Measurements from ENCODE around the gene CTDSP1.

The CTDSP1 gene

DNA sequence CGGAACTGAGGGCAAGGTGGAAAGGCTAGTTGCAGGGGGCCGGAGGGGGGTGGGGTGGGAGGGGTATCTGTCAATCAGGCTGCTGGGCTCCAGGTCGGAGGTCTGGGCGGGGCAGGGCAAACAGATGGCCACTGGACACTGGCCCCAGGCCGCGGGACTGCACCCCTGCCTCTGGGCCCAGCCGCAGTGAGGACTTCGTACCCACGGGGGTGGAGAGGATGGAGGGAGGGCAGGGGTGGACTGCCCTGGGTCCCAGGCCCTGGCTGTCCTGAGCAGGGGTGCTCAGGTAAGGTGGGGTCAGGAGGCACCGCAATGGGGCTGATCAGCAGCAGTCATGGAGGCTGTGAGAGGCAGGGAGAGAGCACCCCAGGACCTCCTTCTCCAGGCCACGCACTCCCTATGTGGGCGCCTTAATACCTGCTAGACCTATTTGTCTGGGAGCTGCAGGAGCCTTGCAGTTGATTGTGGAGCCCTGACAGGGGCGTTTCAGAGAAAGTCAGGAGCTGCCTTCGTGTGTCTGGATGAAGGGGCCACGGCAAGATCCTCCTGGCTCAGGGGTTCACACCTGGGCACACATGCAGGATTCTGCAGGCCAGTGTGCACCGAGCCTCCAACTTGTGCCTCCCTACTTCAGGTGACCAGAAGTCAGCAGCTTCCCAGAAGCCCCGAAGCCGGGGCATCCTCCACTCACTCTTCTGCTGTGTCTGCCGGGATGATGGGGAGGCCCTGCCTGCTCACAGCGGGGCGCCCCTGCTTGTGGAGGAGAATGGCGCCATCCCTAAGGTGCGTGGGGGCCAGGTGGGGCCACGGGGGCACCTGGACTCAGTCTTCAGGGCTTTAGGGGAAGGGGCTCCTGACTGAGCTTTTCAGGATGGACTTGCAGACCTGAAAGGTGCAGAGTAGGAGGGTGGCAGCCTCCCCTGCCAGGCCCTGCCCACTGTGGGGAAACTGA lies 1.5 kb downstream of the CTDSP1 start:
- no peak for DNase-seq

DNA sequence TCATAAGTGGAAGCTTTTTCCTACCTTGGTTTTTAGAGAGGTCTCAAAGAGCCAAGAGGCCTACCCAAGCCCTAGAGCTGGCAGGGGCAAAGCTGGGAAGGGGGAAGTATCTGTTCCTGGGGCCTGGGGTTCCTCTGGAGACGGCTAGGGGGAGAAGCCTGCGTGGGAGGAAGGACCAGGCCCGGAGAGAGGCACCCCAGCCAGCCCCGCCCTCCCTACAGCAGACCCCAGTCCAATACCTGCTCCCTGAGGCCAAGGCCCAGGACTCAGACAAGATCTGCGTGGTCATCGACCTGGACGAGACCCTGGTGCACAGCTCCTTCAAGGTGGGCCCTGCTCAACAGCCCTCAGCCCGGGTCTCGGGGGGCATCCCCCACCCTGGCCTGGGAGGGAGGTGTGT lies 2.2 kb downstream of the CTDSP1 start:
- DNase-seq, result no peak

DNA sequence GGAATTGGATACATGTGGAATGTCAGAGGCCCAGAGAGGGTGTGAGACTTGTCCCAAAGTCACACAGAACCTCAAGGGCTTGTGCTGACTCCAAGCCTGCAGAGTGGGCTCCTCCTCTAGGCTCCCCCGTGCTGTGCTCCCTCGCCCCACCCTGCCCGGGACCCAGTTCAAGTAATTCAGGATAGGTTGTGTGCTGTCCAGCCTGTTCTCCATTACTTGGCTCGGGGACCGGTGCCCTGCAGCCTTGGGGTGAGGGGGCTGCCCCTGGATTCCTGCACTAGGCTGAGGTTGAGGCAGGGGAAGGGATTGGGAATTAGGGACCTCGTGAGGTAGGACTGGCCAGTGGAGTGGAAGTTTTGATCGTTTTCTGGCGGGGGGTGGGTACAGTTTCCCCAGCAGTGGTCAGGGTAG lies 2.8 kb downstream of the CTDSP1 start:
- no peak for DNase-seq

DNA sequence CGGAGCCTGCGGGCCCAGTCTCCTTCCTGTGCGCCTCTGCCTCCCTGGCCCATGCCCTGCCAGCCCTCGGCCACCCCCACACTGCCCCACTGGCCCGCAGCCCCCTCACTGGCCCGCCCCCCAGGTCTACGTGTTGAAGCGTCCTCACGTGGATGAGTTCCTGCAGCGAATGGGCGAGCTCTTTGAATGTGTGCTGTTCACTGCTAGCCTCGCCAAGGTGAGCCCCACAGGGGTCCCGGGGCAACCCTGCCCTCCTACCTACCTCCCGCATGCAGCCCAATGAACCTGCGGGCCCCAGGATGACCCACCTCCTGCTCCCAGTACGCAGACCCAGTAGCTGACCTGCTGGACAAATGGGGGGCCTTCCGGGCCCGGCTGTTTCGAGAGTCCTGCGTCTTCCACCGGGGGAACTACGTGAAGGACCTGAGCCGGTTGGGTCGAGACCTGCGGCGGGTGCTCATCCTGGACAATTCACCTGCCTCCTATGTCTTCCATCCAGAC lies 3.3 kb downstream of the CTDSP1 start:
- no peak for DNase-seq

DNA sequence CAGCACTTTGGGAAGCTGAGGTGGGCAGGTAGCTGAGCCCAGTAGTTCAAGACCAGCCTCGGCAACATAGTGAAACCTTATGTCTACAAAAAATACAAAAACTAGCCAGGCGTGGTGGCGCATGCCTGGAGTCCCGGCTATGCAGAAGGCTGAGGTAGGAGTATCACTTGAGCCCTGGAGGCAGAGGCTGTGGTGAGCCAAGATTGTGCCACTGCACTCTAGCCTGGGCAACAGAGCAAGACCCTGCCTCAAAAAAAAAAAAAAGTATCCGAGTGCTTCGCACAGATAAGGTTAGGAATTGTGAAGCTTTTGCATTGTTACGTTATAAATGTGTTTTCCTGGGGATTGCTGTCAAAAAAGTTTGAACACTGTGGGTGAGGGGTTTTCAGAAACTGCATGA lies 4.1 kb downstream of the CTDSP1 start:
- no peak for DNase-seq

DNA sequence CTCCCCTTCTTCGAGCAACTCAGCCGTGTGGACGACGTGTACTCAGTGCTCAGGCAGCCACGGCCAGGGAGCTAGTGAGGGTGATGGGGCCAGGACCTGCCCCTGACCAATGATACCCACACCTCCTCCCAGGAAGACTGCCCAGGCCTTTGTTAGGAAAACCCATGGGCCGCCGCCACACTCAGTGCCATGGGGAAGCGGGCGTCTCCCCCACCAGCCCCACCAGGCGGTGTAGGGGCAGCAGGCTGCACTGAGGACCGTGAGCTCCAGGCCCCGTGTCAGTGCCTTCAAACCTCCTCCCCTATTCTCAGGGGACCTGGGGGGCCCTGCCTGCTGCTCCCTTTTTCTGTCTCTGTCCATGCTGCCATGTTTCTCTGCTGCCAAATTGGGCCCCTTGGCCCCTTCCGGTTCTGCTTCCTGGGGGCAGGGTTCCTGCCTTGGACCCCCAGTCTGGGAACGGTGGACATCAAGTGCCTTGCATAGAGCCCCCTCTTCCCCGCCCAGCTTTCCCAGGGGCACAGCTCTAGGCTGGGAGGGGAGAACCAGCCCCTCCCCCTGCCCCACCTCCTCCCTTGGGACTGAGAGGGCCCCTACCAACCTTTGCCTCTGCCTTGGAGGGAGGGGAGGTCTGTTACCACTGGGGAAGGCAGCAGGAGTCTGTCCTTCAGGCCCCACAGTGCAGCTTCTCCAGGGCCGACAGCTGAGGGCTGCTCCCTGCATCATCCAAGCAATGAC lies 4.8 kb downstream of the CTDSP1 start:
- DNase-seq, result no peak

DNA sequence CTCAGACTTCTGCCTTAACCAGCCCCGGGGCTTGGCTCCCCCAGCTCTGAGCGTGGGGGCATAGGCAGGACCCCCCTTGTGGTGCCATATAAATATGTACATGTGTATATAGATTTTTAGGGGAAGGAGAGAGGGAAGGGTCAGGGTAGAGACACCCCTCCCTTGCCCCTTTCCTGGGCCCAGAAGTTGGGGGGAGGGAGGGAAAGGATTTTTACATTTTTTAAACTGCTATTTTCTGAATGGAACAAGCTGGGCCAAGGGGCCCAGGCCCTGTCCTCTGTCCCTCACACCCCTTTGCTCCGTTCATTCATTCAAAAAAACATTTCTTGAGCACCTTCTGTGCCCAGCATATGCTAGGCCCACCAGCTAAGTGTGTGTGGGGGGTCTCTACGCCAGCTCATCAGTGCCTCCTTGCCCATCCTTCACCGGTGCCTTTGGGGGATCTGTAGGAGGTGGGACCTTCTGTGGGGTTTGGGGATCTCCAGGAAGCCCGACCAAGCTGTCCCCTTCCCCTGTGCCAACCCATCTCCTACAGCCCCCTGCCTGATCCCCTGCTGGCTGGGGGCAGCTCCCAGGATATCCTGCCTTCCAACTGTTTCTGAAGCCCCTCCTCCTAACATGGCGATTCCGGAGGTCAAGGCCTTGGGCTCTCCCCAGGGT lies 5.5 kb downstream of the CTDSP1 start:
- DNase-seq, result no peak

DNA sequence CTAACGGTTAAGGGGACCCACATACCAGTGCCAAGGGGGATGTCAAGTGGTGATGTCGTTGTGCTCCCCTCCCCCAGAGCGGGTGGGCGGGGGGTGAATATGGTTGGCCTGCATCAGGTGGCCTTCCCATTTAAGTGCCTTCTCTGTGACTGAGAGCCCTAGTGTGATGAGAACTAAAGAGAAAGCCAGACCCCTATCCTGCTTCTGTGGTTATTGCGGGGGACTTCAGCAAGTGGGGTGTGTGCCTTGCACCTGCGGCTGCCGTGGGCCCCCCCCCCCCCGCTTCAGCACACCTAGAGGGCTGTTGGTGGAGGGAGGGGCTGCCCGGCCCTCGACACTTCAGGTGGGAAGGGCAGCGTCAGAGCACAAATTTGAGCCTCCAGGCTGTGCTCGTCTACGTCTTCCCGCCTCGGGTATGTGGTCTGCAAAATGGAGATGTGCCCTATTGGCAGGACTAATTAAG lies 6.1 kb downstream of the CTDSP1 start:
- DNase-seq, result no peak

DNA sequence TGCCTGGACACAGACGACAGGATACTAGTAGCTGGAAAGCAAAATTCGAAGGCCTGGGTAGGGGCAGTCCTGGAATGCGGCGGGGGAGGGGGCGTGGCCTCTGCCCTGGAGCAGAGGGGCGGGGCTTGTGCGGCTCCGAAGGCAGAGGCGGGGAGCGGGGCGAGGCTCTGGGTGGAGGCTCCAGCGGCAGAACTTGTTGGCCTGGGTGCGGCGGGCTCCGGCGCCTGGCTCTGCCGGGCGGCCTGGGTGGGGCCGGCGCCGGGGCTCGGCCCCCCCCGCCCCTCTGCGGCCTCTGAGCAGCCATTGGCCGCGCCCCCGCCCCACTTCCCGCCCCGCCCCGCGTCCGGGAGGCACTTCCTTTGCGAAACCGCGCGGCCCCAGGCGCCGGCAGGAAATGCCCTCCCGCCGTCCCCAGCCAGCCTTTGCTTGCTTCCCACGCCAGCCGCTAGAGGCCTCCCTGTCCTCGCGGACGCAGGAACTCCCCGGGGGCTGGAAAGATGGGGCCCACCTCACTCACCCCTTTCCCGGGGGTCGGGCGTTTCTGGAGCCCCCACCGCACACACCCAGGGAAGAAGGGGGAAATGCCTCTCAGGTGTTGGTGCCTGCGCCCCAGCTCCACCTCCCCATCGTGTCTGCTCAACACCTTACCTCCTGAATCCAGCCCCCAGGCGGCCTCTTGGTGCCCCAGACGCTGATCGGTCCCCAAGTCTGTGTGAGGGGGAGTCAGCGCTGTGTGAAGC lies 6.7 kb downstream of the CTDSP1 start:
- peak; percentile 92 for DNase-seq

DNA sequence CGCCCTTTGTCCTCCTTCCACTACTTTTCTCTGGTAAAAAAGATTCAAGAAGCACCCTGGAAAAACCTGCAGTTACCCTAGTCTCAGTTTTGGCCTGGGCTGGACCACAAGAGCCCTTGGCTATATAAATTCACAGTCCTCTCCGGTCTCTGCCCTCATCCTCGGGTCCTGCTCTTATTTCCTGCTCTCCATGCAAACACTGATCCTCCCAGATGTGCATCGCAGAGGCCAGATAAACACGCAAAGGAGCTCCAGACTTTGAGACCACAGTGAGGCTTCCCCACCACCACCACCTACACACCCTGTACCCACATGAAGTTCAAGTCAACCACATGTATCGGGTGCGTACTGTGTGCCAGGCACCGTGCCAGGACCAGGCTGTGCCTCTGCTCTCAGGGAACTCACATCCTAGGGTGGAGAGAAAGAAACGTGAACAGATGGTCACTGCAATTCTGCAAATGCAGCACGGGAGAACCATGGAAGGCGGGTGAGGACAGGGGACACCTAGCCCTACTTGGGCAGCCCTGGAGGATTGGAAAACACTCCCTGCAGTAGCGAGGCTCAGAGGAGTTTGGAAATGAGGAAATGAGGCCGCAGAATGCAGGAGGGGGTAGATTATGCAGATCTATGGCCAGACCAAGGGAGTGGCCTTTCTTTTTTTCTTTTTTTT lies 7.4 kb downstream of the CTDSP1 start:
- peak; percentile 65 for DNase-seq

DNA sequence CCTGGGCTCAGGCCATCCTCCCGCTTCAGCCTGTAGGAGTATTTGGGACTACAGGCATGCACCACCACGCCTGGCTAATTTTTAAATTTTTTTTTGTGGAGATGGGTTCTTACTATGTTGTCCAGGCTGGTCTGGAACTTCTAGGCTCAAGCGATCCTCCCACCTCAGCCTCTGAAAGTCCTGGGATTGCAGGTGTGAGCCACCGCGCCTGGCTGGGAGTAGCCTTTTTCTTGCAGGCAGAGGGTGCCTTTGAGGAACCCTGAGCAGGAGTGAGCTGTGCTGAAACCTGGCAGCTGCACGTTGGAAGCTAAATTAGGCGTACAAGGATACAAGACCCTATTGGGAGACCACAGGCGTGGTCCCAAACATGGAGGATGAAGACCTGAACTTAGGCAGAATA lies 8.0 kb downstream of the CTDSP1 start:
- no peak for DNase-seq

DNA sequence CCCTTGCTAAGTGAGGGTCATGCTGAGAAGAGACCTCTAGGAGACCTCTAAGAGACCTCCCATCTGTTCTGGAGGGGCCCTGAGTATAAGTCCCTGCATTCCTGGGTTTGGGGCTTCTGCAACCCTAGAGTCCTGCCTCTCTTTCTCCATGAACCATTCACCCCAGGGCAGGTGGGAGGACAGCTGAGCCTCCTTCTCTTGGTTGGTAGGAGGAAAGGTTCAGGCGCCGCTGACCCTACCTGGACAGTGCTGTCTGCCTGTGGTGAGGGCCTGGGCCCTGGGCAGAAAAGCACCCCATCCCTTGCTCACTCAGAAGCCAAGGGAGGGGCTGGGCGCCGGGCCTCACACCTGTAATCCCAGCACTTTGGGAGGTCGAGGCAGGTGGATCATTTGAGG lies 18.7 kb downstream of the CTDSP1 start:
- no peak for DNase-seq

DNA sequence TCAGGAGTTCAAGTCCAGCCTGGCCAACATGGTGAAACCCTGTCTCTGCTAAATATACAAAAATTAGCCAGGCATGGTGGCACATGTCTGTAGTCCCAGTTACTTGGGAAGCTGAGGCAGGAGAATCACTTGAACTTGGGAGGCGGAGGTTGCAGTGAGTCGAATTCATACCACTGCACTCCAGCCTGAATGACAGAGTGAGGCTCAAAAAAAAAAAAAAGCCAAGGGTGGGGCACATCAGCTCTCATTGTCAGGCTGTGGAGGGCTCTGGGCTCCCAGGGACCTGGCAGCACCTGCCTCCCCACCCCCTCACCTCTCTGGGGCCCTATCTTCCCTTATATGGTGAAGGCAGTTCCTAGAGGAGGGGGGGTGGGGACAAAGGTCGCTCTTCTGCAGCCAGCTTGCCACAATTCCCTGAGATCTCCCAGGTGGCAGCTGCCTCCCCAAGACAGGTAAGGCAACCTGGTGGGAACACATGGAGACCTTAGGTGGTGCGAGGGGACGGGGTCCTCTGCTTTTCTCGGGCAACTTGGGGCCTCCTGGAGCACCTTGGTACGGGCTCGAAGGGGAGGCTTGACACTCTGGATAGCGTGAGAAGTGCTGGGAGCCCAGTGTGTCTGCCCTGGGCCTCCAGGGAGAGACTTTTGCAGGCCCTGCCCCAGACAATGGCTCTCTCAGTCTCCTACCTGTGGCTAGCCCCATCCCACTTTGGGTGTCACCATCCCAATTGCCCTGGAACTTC lies 19.2 kb downstream of the CTDSP1 start, which contains the start of gene VIL1:
TSS of gene VIL1 (plus strand) at position 407 of the 742 bp plus-strand sequence. CDS start 4,656 bp downstream, outside the sequence.
- no peak for DNase-seq

DNA sequence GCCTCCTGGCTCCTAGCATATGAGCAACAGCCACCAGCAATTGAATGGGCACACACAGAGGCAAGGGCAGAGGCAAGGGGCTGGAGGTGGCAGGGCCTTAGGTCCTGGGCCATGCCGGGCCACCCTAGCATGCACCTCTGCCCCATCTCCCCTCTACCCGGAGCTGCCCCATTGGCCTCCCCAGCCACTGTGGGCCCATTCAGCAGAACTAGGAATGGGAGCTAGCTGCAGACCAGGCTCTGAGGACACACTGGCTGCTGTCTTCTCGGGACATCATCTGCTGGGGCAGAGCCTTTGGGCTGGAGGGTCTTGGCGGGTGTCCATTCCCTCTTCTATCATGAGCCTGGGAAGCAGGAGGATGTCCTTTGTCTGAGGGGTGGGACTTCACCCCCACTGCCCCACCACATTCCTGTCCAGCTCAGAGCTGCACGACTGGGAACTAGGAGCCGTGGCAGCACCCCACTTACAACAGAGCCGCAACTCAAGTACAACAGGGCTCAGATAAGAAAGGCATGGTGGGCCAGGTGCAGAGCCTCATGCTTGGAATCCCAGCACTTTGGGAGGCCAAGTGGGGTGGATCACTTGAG lies 20.1 kb downstream of the CTDSP1 start:
- DNase-seq, result no peak

DNA sequence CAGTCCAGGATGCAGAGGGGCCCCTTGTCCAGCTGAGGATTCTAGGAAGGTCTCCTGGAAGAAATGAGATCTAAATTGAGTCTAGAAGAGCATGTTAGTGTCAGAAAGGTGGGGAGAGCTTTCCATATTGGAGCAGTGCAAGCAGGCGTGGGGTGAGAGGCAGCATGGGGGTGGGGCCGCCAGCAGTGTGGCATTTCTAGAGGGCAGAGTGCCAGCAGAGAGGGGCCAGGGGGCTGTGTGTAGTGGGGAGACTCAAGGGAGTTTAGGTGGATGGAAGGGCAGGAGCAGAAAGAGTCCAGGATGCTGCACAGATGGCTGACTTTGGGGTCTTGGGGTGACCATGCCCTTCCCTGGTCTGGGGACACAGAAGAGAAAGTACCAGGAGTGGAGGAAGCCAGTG lies 21.4 kb downstream of the CTDSP1 start:
- DNase-seq, result no peak

DNA sequence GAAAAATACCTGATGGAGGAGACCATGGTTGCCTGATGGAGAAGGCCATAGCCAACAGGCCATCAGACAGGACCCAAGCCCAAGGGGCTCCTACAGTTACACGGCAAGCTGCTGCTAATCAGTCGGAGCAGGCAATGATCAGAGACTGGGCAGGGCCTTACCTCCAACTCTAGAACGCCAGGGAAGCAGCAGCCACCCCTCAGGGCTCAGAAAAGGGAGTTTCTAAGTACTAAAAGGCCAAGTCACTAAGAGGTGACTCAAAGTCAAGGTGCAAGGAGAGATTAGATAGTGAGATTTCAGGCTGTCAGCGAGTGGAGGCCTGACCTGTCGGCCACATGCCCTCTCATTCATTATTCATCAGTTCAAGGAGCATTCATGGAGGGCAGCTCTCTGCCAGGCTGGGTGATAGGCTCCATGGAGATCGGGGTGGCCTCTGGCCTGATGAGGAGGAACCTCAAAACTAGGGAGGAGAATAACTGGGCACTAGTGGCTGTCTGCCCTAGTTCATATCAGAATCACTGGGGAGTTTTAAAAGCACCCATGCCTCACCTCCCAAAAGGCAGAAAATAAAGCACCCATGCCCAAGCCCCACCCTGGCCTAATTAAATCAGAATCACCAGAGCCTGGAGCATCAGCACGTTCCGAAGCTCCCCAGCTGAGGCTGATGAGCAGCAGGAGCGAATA lies 22.9 kb downstream of the CTDSP1 start:
- DNase-seq, result no peak

DNA sequence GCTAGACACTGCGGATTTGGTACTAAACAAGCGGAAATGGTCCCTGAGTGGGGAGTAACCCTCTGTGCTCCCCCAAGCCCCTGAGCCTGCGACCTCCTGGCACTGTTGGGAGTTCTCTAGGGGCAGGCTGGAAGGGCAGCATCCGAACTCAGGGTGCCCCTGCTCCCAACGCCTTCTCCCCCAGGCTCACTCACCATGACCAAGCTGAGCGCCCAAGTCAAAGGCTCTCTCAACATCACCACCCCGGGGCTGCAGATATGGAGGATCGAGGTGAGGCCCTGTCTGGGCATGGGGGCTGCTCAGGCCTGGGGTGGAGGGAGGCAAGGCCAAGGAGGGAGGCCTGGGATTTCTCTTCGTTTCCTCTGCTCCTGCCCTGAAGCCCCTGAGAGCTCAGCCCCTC lies 23.9 kb downstream of the CTDSP1 start:
- no peak for DNase-seq

DNA sequence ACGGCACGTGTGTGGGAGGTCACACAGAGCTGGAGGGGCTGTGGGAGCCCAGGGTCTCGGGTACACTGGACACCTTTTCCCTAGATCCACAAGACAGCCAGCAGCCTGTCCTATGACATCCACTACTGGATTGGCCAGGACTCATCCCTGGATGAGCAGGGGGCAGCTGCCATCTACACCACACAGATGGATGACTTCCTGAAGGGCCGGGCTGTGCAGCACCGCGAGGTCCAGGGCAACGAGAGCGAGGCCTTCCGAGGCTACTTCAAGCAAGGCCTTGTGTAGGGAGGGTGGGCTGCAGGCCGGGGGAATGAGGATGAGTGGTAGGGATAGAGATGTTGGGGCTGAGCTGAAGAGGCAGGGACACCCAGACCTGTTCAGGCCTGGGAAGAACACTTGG lies 25.9 kb downstream of the CTDSP1 start:
- no peak for DNase-seq

DNA sequence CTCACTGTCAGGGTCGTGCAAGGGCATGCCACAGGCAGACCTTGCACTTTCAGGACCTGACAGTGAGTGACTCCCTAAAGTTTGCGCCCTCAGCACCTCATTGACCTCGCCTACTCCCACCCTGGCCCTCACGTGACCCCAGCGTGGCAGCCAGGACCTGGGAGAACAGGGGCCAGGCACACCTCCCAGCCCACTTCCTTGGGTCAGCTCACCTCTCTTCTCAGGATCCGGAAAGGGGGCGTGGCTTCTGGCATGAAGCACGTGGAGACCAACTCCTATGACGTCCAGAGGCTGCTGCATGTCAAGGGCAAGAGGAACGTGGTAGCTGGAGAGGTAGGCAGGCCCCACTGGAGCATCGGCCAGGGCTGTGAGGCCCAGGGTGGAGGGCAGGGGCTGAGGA lies 28.1 kb downstream of the CTDSP1 start:
- no peak for DNase-seq
